ENCODE data around the gene OR51I1.

The OR51I1 gene

DNA sequence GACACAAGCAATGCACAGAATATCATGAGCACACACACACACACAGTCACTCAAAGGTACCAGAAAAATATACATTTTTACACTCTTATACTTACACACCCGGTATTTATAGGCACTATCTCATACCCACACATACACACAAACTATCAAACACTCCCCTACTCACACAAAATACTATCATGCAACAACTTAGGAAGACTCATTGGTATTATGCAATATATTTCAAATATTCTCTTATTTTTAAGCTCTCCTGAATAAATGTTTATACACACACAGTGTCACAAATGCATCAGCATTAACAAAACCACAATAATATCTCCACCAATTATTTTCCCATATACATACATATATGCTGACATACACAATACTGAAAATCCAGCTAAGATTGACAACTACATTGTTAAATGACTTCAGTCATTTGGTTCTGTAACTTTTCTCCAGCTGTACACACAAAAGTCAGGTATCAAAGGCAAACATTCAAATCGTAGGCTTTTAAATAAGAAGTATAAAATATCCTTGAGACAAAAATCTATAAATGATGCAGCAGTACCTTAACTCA is 2.6 kb upstream of the OR51I1 start:
- ChIA-PET CTCF (no interaction called here), POLR2A (no interaction called here)
- no peak for DNase-seq (ENCODE audit: extremely low spot score)
- TF ChIP-seq CTCF (IDR thresholded peaks at IDR 0.05; ENCODE audit: control extremely low read depth, extremely low read depth, low read depth, missing control alignments): no peak

GRCh38 chr11:5423131-5423530 is 18.2 kb downstream of the OR51I1 start:
- no peak for TF ChIP-seq CTCF (IDR thresholded peaks at IDR 0.05; ENCODE audit: control extremely low read depth, extremely low read depth, low read depth, missing control alignments)
- ChIA-PET POLR2A (no interaction called here), CTCF (interaction anchor here (1.1 to 1.4 kb wide), 2 partner anchors 10 to 17 kb away, joined by 3 to 4 read pairs; no protein-coding TSS in a partner anchor)
- DNase-seq (ENCODE audit: extremely low spot score): no peak

GRCh38 chr11:5421811-5422210 is 19.5 kb downstream of the OR51I1 start, which contains the start of gene OR51Q1:
OR51Q1 (plus strand) TSS chr11:5422111; CDS start chr11:5422201, 90 bp downstream.
- POLR2A ChIA-PET: no interaction called here
- CTCF ChIA-PET: no interaction called here
- TF ChIP-seq CTCF (IDR thresholded peaks at IDR 0.05; ENCODE audit: control extremely low read depth, extremely low read depth, low read depth, missing control alignments): no peak
- no peak for DNase-seq (ENCODE audit: extremely low spot score)

DNA sequence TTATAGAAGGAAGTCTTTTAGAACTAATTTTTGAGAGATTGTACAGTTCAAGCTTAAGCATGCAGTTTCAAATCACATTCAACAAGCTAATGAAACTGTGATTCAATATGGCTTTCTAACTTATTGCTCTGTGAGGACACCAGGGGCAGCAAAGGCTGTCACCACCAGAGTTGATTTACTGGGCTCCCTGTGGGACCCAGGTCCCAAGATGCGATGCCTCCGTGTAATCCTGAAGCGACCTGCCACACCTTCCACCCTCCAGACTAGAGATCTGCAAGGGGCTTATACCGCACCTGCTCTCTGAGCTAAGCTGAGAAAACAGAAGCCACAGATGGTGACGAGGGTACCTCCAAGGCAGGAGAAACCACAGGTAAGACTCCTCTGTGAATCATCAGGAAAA is 20.3 kb downstream of the OR51I1 start:
- ChIA-PET POLR2A (no interaction called here), CTCF (no interaction called here)
- DNase-seq (ENCODE audit: extremely low spot score): no peak
- TF ChIP-seq CTCF (IDR thresholded peaks at IDR 0.05; ENCODE audit: control extremely low read depth, extremely low read depth, low read depth, missing control alignments): no peak

- ChIA-PET POLR2A (no interaction called here), CTCF (no interaction called here)
- no peak for DNase-seq (ENCODE audit: extremely low spot score)
- no peak for TF ChIP-seq CTCF (IDR thresholded peaks at IDR 0.05; ENCODE audit: control extremely low read depth, extremely low read depth, low read depth, missing control alignments)
Observed at GRCh38 chr11:5405173-5405572, 36.1 kb downstream of the OR51I1 start.

DNA sequence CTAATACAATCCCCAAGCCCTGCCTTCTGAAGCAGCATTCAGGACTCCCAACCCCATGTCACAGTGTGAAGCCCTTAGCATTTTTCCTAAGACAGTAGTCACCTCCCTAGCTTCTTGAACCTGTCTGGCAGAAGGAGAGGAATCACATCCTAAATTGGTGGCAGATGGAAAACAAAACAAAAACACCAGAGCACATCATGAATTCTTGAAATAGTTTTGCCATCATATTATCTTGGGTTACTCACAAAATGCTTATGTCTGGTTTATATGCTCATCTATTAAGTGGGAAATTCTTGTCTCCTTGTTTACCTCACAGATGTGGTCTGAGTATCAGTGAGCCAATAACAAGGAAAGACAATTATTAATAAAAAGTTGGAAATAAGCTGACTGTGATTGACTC is 42.4 kb downstream of the OR51I1 start:
- TF ChIP-seq CTCF (IDR thresholded peaks at IDR 0.05; ENCODE audit: control extremely low read depth, extremely low read depth, low read depth, missing control alignments): no peak

More for the DNA sequence above, 42.4 kb downstream of the OR51I1 start:
- ChIA-PET CTCF (interaction anchor here (1.2 kb wide), 1 partner anchor 17 kb away, joined by 3 read pairs; no protein-coding TSS in a partner anchor), POLR2A (no interaction called here)
- no peak for DNase-seq (ENCODE audit: extremely low spot score)

Data from GM10248 (cell line).